H1 (cell line): Measurements from ENCODE around the gene CACNG4. TPM values are rescaled to one million over a fixed set of nuclear protein-coding genes. Genes with fewer than 3 reads are reported as not detected.

Experiments used
- CTCF ChIA-PET: fragments of 300-600 bp; sonication (Branson Sonifier 250); formaldehyde crosslinking; loops from one replicate; lab custom pipeline; 2021; ENCODE audit not compliant: partially characterized antibody; lab: Charles Lee
- POLR2A ChIA-PET: fragments of 300-600 bp; sonication (Branson Sonifier 250); formaldehyde crosslinking; loops from one replicate; lab custom pipeline; 2021; ENCODE audit warnings: inconsistent platforms; ENCODE audit not compliant: partially characterized antibody; lab: Charles Lee
- DNase-seq, 2 experiments: peaks; one replicate each; pipeline versions ENCODE4 v3.0.0 to v3.0.0-alpha.2; 2010 to 2022; ENCODE audit warnings: low spot score in 2 of 2, low read depth in 1 of 2, mixed read lengths in 1 of 2
- FAIRE-seq: peaks from 2 replicates; lab custom pipeline; 2011; peaks lifted over from hg19 to GRCh38; lab: Jason Lieb, UNC
- H2AFZ ChIP-seq: 2 replicates; pipeline ENCODE4 v1.8.1; 2012; ENCODE audit warnings: low read length, inconsistent platforms
- H2AK5ac ChIP-seq: 2 replicates; pipeline ENCODE4 v1.6.1; 2013; ENCODE audit warnings: low read depth, low read length
- H2BK120ac ChIP-seq: replicated peaks from 2 replicates; pipeline ENCODE3; 2013; ENCODE audit warnings: low read depth, low read length, inconsistent platforms
- H2BK12ac ChIP-seq: 2 replicates; pipeline ENCODE4 v1.6.1; 2013; ENCODE audit warnings: low read depth, low read length
- H2BK15ac ChIP-seq: 2 replicates; pipeline ENCODE4 v1.6.1; 2013; ENCODE audit warnings: low read length
- H2BK20ac ChIP-seq: 2 replicates; pipeline ENCODE4 v1.6.1; 2013; ENCODE audit warnings: low read length
- H2BK5ac ChIP-seq: 2 replicates; pipeline ENCODE4 v1.6.1; 2013; ENCODE audit warnings: low read depth, low read length
- H3K14ac ChIP-seq: 2 replicates; pipeline ENCODE4 v1.6.1; 2013; ENCODE audit warnings: inconsistent platforms; ENCODE audit not compliant: insufficient read length
- H3K18ac ChIP-seq: 2 replicates; pipeline ENCODE4 v1.6.1; 2013; ENCODE audit warnings: low read length; ENCODE audit errors: extremely low read depth
- H3K23ac ChIP-seq: 2 replicates; pipeline ENCODE4 v1.6.1; 2013; ENCODE audit warnings: inconsistent platforms; ENCODE audit not compliant: insufficient read length
- H3K23me2 ChIP-seq: 2 replicates; pipeline ENCODE4 v1.6.1; 2013; ENCODE audit warnings: low read depth, low read length
- H3K27ac ChIP-seq: 2 replicates; pipeline ENCODE4 v1.6.1; 2011; ENCODE audit warnings: low read depth, low read length, inconsistent platforms
- H3K27me3 ChIP-seq, 4 experiments: replicated peaks in 1 of 4; 1 replicate in 1 of 4; 2 replicates in 3 of 4; pipeline versions ENCODE4 v1.6.1 to v1.8.1; 2011 to 2013; ENCODE audit warnings: low read length in 3 of 4, mild to moderate bottlenecking in 3 of 4, inconsistent platforms in 2 of 4, mixed read lengths in 2 of 4, moderate library complexity in 1 of 4; ENCODE audit not compliant: control insufficient read depth in 3 of 4, insufficient read depth in 3 of 4; ENCODE audit errors: extremely low read depth in 1 of 4
- H3K36me3 ChIP-seq, 4 experiments: 2 replicates each; pipeline versions ENCODE4 v1.6.1 to v1.8.1; 2011 to 2013; ENCODE audit warnings: mild to moderate bottlenecking in 4 of 4, low read length in 3 of 4, moderate library complexity in 2 of 4, control low read depth in 1 of 4, inconsistent platforms in 1 of 4; ENCODE audit not compliant: insufficient read depth in 4 of 4, control insufficient read depth in 2 of 4
- H3K4ac ChIP-seq: replicated peaks from 2 replicates; pipeline ENCODE3; 2013; ENCODE audit warnings: low read length, low read depth, mixed read lengths, inconsistent platforms; ENCODE audit not compliant: insufficient read length
- H3K4me1 ChIP-seq, 4 experiments: replicated peaks in 1 of 4; 1 replicate in 1 of 4; 2 replicates in 3 of 4; pipeline versions ENCODE4 v1.6.1 to v1.8.1; 2011 to 2013; ENCODE audit warnings: low read length in 3 of 4, inconsistent platforms in 2 of 4, mixed read lengths in 1 of 4; ENCODE audit not compliant: insufficient read depth in 4 of 4, control insufficient read depth in 3 of 4
- H3K4me2 ChIP-seq, 2 experiments: 2 replicates each; pipeline versions ENCODE4 v1.6.1 to v1.8.1; 2011 to 2013; ENCODE audit warnings: low read depth in 2 of 2, low read length in 2 of 2, control low read depth in 1 of 2, inconsistent platforms in 1 of 2, mild to moderate bottlenecking in 1 of 2; ENCODE audit not compliant: insufficient read depth in 1 of 2
- H3K4me3 ChIP-seq, 4 experiments: fragments of 200-600, 300-600 bp in 1 of 4; sonication (generic), shearing (Covaris generic), sonication (Bioruptor Twin) in 1 of 4; 2 replicates each; pipeline versions ENCODE4 v1.5.1 to v1.8.1; 2011 to 2016; ENCODE audit warnings: low read length in 4 of 4, low read depth in 3 of 4, control low read depth in 2 of 4, inconsistent platforms in 2 of 4, mild to moderate bottlenecking in 2 of 4, mixed read lengths in 1 of 4, moderate library complexity in 1 of 4; ENCODE audit not compliant: insufficient read depth in 2 of 4; ENCODE audit errors: extremely low read depth in 1 of 4
- H3K56ac ChIP-seq: replicated peaks from 2 replicates; pipeline ENCODE3; 2013; ENCODE audit warnings: low read depth, mild to moderate bottlenecking, mixed read lengths, low read length, inconsistent platforms; ENCODE audit not compliant: insufficient read length
- H3K79me1 ChIP-seq: 2 replicates; pipeline ENCODE4 v1.6.1; 2013; ENCODE audit warnings: low read depth, low read length, control low read depth
- H3K79me2 ChIP-seq, 2 experiments: 2 replicates each; pipeline versions ENCODE4 v1.6.1 to v1.8.1; 2012 to 2013; ENCODE audit warnings: low read length in 2 of 2, mild to moderate bottlenecking in 2 of 2, inconsistent platforms in 1 of 2; ENCODE audit not compliant: insufficient read depth in 2 of 2, control insufficient read depth in 1 of 2
- H3K9ac ChIP-seq, 4 experiments: replicated peaks in 1 of 4; 1 replicate in 1 of 4; 2 replicates in 3 of 4; pipeline versions ENCODE4 v1.6.1 to v1.8.1; 2011 to 2013; ENCODE audit warnings: low read depth in 3 of 4, low read length in 3 of 4, control low read depth in 2 of 4, mild to moderate bottlenecking in 2 of 4, moderate library complexity in 2 of 4, inconsistent platforms in 1 of 4; ENCODE audit errors: extremely low read depth in 1 of 4
- H3K9me3 ChIP-seq, 2 experiments: 2 replicates each; pipeline versions ENCODE4 v1.6.1 to v1.8.1; 2012 to 2013; ENCODE audit warnings: mild to moderate bottlenecking in 2 of 2, moderate library complexity in 2 of 2, control low read depth in 1 of 2, inconsistent platforms in 1 of 2, low read depth in 1 of 2, low read length in 1 of 2, mixed read lengths in 1 of 2; ENCODE audit not compliant: insufficient read depth in 2 of 2
- H4K20me1 ChIP-seq, 2 experiments: replicated peaks in 1 of 2; 2 replicates each; pipeline versions ENCODE3 to v1.8.1; 2011 to 2013; ENCODE audit warnings: inconsistent platforms in 2 of 2, low read length in 2 of 2, mild to moderate bottlenecking in 1 of 2; ENCODE audit not compliant: insufficient read depth in 2 of 2, control insufficient read depth in 1 of 2
- H4K5ac ChIP-seq: 2 replicates; pipeline ENCODE4 v1.6.1; 2013; ENCODE audit warnings: low read length, low read depth, mixed read lengths, inconsistent platforms; ENCODE audit not compliant: insufficient read length
- H4K8ac ChIP-seq: 2 replicates; pipeline ENCODE4 v1.8.0; 2013; ENCODE audit warnings: mild to moderate bottlenecking, moderate library complexity, low read length, inconsistent platforms; ENCODE audit not compliant: insufficient read depth; ENCODE audit errors: extremely low read depth
- H4K91ac ChIP-seq: replicated peaks from 2 replicates; pipeline ENCODE3; 2013; ENCODE audit warnings: low read length, mixed read lengths, inconsistent platforms; ENCODE audit not compliant: insufficient read length
- KDM1A ChIP-seq: fragments of 200-600, 300-600 bp; sonication (generic); IDR thresholded peaks from 2 replicates; pipeline ENCODE4 v1.7.1; 2016; ENCODE audit warnings: mild to moderate bottlenecking, low read length, borderline replicate concordance
- NANOG ChIP-seq: IDR thresholded peaks from 2 replicates; pipeline ENCODE4 v1.6.1; 2011; ENCODE audit warnings: low read length, low read depth, mild to moderate bottlenecking, inconsistent platforms; ENCODE audit not compliant: insufficient read depth, poor library complexity, severe bottlenecking
- PHF8 ChIP-seq: fragments of 200-600 bp; sonication (generic); conservative IDR thresholded peaks from 2 replicates; pipeline ENCODE4 v1.7.1; 2012; ENCODE audit warnings: low read depth, mild to moderate bottlenecking, inconsistent platforms, low read length, moderate library complexity
- WGBS, 2 experiments: shearing (Covaris generic) in 1 of 2; methylation state at CpG; one replicate each; pipeline versions ENCODE4 v1.1.6 to v1.1.7; 2013 to 2015; ENCODE audit warnings: low lambda C conversion rate in 2 of 2, mixed read lengths in 2 of 2, inconsistent platforms in 1 of 2, low coverage in 1 of 2, missing lambda C conversion rate in 1 of 2; ENCODE audit not compliant: insufficient replicate concordance in 2 of 2, insufficient coverage in 1 of 2, insufficient read length in 1 of 2; ENCODE audit errors: extremely low coverage in 1 of 2, missing lambda C conversion rate in 1 of 2; 5-methylcytosine and 5-hydroxymethylcytosine counted together
- polyA plus RNA-seq, 7 experiments: library from polyadenylated mRNA; depleted of rRNA in 3 of 7; stranded (reverse) in 5 of 7; unstranded in 2 of 7; fragments of >200 nt in 5 of 7; fragments of 200-250 nt in 2 of 7; gene quantifications; 1 replicate in 5 of 7; 2 replicates in 1 of 7; 4 replicates in 1 of 7; pipeline versions ENCODE4 v1.2.1 to v1.2.3, GENCODE V29; 2011 to 2013; ENCODE audit warnings: missing spikeins in 2 of 7, mixed read lengths in 2 of 7
- total RNA-seq: library from RNA; stranded (reverse); fragmentation: NEBNext Ultra II Directional; extraction: Animal tissue kit (Norgen Biotek cat#: 25700); gene quantifications from 2 replicates; pipeline ENCODE4 v1.2.1, GENCODE V29; 2021

Gene CACNG4
- total and polyA plus RNA-seq, 2 of the 8 experiments (the other 6 are each of a cell fraction or from before 2014, with no cell fraction given), result 3.6 to 5.6 TPM

GRCh38 chr17:66916946-66917345, 47.6 kb upstream of the CACNG4 start:
- Histone ChIP-seq H3K4me2 (no peak overlapping the region), H3K23ac (no peak overlapping the region), H3K79me2 (no peaks in the 10 kb centered on the region), H4K5ac (no peak overlapping the region), H2BK5ac (no peak overlapping the region), H3K36me3 (no peaks in the 10 kb centered on the region), H3K4ac (no peak overlapping the region), H3K23me2 (no peaks in the 10 kb centered on the region; the same call in 1 of the 2 replicates), H3K9me3 (no peaks in the 10 kb centered on the region; a peak in 1 of 4 replicates), H2AK5ac (no peak overlapping the region), H2BK12ac (no peak overlapping the region), H3K4me3 (no peak overlapping the region), H3K27ac (no peak overlapping the region), H4K91ac (no peak overlapping the region), H2BK120ac (no peak overlapping the region), H3K18ac (no peak overlapping the region), H4K8ac (no peak overlapping the region), H2BK20ac (no peak overlapping the region), H3K27me3 (no peaks in the 10 kb centered on the region), H2AFZ (no peak overlapping the region), H4K20me1 (peaks cover 0 to 2% of the 10 kb centered on the region in 2 experiments), H3K9ac (no peak overlapping the region), H3K79me1 (no peaks in the 10 kb centered on the region), H3K4me1 (no peaks in the 10 kb centered on the region), H3K14ac (no peak overlapping the region), H2BK15ac (no peak overlapping the region), H3K56ac (no peak overlapping the region)
- WGBS, 2 experiments, result 95% methylated on average over 1 of the region's 1 CpG; no CpG with 5 or more reads in 1 of the 2 experiments
- ChIA-PET POLR2A (no interaction called here), CTCF (interaction anchor here (0.6 to 4.5 kb wide), 19 partner anchors 9 to 662 kb away, joined by 3 to 29 read pairs (median 5); no protein-coding TSS in a partner anchor)
- DNase-seq (no peak), FAIRE-seq (no peak)
- TF ChIP-seq PHF8 (no peak), KDM1A (0 out of 2 replicates have a peak, but pooled peaks have one; percentile 50), NANOG (no peak)
